Left lobe of liver (tissue), 2 donors: Measurements from ENCODE around the gene BACE2. TPM values are rescaled to one million over a fixed set of nuclear protein-coding genes. Genes with fewer than 3 reads are reported as not detected.
A peak's percentile ranks its signal among the peaks of the same experiment; 100 is the strongest.
"Not testable (repeated sequence)": the region's sequence is repeated elsewhere in the genome, so short reads cannot be mapped to it uniquely, and the experiment has no call there.

ENCODE experiments used
- ATAC-seq: fragments of 200-7000 bp; cut with Tn5 transposase; one replicate; pipeline ENCODE4 v1.9.1; 2020; ENCODE audit warnings: mild to moderate bottlenecking, moderate library complexity
- DNase-seq: peaks from one replicate; pipeline ENCODE4 v3.0.0-alpha.2; 2020; ENCODE audit warnings: low spot score
- total RNA-seq: library from RNA; stranded (reverse); gene quantifications from one replicate; pipeline ENCODE4 v1.2.1, GENCODE V29; 2021
- donor health status: DM: no; HTN: no; CAD: no; lungs with moderate emphysema.
- donor health status: DM: no; HTN: yes; CAD: no.

BACE2 gene
- total RNA-seq, 1 donor from 2014 or later, result 4.1 TPM

DNA sequence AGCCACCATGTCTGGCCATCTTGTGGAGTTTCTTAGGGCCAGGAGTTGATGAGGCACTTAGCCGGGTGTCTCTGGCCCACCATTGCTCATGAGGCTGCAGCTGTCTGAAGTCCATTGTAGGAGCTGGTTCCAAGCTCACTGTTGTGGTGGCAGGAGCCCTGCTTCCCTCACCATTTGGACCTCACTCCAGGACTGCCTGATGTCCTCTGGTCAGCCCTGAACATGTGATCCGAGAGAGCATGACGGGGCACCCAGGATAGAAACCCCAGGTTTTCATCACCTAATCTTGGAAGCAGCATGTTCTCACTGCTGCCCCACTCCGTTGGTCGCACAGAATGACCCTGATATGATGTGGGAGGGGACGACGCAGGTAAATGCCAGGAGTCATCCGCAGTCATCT lies 92.5 kb downstream of the BACE2 start:
- no peak for DNase-seq
- ATAC-seq, result no peak

GRCh38 chr21:41267346-41267745 lies 99.4 kb downstream of the BACE2 start:
- DNase-seq (no peak), ATAC-seq (no peak)

GRCh38 chr21:41269535-41269934 lies 101.6 kb downstream of the BACE2 start:
- no peak for DNase-seq
- ATAC-seq, result no peak

DNA sequence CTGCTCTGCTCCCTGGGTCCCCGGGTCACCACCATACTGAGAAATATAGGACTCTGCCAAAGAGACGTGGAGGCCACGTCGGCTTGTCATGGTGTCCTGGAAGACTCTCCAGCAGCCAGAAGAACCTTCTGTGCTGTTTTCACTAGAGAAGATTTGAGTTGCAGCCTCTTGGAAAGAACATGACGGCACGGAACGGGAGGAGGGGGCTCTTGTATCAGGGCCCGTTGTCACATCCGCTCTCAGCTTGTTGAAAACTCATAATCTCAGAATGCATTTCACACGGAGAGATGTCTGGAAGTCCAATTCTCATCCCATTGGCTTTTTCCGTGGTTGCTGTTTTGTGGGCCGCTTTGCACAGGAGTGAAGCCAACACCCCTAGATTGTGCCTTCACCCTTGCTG lies 109.2 kb downstream of the BACE2 start:
- no peak for ATAC-seq
- DNase-seq, result no peak

DNA sequence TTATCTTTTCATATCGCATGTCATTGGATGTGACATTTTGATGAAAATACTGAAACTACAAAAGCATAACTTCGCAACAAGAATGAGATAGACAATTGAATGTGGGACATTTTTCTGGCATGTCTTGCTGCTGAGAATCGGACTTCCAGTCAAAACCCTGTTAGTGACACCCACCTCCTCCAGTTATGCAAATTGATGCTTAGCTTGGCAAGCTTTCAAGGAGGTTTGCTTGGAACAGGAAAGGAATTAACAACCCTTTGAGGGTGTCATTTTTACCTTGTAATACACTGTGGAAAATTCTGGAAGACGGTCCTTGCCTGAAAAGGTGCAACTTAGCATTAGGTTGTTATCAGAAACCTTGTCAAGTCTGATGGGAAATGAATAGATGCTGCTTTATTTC lies 109.9 kb downstream of the BACE2 start:
- no peak for DNase-seq
- ATAC-seq, result no peak

DNA sequence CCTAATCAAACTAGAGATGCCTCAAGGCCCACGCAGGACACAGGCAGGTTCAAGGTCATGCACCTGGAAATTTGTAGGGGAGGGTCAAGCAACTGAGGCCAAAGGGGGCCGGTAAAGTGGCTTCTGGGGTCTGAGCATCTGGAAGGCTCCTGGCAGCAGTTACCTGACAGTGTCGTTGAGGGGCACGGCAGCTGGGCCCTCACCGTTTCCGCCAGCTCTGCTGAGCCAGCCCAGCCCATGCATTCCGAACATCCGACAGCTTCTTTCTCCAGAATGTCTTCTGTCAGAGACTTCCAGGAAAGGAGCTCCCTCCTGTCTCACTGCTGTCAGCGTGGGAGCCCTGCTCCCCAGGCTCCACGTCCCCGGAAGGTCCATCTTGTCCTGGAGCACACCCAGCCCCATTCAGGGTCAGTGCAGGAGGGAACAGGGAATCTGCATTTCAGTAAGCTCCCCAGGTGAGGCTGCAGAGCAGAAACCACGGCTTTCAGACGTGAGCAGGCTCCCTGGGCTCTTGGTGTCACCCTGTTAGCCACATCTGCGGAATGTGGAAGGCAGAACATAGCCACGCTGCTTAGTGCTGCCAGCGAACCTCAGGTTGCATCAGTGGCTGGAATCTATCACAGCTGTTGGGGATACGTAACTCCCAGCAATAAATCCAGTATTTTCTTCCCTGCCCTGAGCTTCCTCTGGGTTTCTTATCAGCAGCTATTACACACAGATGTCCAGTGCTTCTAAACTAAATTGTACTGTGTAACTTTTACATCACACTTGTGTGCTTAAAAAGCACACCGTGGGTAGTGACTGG lies 112.4 kb downstream of the BACE2 start:
- ATAC-seq (no peak), DNase-seq (no peak)

DNA sequence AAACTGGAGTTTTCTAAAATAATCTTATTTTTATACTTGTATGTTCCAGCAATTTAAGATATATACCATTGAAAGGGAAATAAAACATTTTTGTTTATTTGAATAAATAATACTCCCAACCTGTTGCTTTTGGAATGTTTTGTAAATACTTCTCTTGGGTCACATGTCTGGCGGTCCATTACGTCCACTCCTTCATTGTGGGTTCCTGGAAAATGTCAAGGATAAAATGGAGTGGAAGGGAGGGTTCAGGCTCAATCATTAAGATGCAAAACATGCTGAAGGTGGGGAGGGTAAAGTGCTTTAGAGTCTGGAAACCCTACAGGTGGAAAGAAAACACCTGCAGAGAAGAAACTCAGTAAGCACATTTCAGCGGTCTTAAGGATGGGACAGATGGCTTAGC lies 114.5 kb downstream of the BACE2 start:
- DNase-seq, result no peak
- no peak for ATAC-seq

DNA sequence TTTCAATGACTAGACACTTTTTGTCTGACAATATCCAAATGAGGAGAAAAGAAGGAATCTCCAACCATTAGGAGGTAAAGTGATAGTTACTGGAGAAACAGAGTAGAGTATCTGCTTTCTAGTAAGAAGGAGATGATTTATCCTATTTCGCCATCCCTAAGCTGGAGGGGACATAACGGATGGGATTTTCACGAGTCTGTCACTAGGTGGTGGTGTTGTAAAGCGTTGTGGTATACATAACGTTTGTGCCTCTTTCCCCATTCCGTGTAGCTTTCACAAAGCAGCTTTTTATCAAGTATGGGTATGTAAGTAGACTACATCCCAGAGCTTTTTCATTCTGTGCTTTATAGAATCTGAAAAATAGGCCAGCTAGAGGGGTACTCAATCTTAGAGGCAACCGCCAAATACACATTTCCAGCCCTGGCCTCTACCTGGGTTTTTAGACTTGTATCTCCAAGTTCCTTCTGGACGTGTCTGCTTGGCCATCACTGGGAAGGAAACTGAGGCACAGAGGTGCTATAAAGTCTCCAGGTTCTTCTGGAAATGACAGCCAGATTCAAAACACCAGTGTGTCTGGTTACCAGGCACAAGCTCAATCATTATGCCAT lies 115.4 kb downstream of the BACE2 start:
- peak; percentile 99 for ATAC-seq
- DNase-seq, result no peak

- ATAC-seq (no peak), DNase-seq (no peak)
Measured at GRCh38 chr21:41289431-41289830, 121.5 kb downstream of the BACE2 start.

- no peak for DNase-seq
- ATAC-seq, result no peak
Measured at GRCh38 chr21:41290106-41290799, 122.3 kb downstream of the BACE2 start.

DNA sequence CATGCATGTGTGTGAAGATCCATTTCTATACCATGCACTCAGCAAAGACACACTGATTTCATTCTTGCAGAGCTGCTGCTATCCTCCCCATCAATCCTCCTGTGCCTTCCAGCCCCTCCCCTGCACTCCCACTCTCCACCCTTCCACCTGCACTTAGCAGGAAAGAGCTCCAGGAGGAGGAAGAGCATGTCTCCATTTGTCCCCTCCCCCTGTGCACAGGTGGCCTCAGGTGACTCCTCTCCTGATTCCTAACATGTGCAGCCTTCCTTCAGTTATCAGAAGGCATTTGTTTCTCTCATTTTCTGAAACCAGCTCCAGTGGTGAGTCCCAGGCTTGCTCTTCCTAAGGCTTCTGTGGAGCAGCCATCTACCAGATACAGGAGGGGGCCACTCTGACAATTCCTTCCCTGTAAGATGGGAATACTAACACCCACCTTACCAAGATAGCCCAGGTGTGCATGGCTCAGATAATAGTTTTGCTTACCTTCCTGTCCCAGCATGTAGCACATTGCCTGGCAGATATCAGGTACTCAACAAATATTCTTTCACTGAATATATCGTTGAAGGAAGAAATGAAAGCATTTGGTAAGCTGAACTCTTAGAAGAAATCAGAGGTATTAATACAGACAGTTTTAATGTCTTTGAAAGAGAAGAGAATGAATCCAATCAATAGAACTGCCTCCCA lies 126.7 kb downstream of the BACE2 start:
- DNase-seq (no peak), ATAC-seq (no peak)

DNA sequence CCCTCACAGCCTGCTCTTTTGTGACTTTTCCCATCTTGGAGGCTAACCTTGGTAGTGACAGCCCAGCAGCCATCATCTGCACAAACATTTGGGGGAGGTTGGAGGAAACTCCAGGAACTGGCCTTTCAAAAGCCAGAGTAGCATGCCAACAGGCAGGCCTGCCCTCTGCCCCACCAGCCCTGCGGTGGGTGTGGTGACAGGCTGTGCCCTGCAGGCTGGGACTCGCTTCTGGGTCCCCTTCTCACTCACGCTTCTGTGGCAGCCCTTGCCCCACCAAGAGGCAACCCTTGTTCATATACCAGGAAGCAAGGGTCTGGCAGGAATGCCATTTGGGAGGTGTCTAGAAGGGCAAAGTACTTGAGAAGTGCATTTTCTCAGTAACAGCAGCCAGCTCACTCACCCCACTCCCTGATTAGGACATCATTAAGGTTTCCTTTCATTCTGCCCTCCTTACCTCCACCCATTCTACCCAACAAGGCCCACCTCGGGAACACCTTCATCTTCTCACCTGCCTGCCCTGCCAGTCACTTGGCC lies 127.8 kb downstream of the BACE2 start:
- ATAC-seq (no peak), DNase-seq (no peak)

DNA sequence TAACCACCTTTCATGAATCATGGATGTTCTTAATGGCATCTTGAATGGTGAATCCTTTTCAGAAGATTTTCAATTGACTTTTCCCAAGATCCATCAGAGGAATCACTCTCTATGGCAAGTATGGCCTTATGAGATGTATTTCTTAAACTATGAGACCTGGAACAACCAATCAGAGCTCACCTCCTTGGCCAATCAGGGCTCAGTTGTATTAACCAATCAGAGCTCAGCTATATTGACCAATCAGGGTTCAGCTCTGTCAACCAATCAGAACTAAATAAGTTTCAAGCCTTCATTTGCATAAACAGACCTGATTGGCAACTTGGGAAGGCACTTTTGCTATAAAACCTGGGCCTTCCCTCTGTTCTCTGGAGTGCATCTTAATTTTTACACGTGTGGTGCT lies 135.0 kb downstream of the BACE2 start:
- ATAC-seq (no peak), DNase-seq (no peak)

- ATAC-seq (no peak), DNase-seq (no peak)
Measured at GRCh38 chr21:41304068-41304720, 136.2 kb downstream of the BACE2 start.

DNA sequence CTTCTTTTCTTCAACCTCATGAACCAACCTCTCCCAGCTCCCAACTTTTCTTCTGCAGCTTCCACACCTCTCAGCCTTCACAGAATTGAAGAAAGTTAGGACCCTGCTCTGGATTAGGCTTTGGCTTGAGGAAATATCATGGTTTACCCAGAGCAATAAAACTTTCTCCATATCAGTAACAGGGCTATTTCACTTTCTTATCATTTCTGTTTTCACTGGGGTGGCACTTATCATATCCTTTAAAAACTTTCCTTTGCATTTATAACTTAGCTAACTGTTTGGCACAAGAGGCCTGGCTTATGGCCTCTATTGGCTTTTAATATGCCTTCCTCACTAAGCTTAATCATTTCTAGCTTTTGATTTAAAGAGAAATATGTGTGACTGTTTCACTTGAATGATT lies 139.3 kb downstream of the BACE2 start:
- ATAC-seq (no peak), DNase-seq (no peak)

DNA sequence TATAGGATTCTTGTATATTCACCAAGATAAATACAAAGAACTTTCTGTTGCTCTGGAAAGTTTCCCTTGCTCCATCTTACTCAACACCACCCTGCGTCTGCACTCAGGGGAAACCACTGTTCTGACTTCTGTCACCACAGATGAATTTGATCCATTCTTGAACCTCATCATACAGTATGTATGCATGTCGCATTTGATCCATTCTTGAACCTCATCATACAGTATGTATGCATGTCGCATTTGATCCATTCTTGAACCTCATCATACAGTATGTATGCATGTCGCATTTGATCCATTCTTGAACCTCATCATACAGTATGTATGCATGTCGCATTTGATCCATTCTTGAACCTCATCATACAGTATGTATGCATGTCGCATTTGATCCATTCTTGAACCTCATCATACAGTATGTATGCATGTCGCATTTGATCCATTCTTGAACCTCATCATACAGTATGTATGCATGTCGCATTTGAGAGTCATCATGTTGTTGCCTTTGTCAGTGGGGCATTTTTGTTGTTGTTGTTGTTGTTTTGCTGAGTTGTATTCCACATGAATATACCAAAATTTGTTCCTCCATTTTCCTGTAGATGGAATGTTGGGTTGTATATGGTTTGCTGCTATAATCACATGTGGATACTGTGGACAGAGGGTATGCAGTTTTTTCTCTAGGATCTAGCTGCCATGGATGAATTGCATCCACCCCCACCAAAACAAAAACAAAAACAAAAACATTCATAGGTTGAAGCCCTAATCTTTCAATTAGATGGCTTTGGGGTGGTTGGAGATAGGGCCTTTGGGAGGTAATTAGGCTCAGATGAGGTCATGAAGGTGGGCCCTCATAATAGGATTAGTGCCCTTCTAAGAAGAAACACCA lies 145.6 kb downstream of the BACE2 start:
- DNase-seq, ATAC-seq: not testable (repeated sequence)

- DNase-seq, result no peak
- ATAC-seq, result no peak
Measured at GRCh38 chr21:41315726-41316125, 147.8 kb downstream of the BACE2 start.

DNA sequence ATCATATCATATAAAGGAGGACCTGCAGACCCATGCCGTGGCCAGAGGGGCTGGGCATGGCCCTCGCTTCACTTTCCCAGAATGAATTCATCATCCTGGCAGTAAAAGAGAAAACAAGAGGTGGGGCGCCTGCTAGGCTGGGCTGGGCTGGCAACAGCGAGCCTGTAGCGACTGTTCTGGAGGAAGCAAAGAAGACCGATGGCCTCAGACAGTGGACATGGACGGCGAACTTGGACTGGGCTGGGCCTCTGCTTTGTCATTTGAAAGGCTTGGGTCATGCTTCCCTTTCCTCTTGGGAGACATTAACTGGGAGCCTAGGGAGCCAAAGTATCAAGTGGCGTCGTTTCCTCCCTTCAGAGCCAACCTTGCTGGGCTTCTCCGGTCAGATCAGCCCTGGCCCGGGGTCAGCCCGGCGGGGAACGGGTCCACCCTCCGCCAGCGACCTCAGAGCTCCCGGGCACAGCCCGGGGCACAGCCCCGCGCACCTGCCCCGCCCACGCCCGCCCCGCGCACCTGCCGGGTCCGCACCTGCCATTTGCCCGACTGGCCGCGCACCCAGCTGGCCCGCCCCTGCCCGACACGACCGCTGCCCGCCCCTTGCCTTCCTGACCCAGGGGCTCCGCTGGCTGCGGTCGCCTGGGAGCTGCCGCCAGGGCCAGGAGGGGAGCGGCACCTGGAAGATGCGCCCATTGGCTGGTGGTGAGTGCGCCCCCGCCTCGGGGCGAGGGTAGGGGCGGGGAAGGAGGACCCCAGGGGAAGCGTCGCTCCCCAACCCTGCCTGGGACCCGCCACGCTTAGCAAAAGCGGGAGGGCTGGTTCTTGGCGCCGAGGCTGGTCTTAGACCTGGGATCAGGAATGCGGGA lies 148.5 kb downstream of the BACE2 start, which contains the start of gene FAM3B:
Gene FAM3B (plus strand): TSS at position 602 of the 863 bp plus-strand sequence. CDS start 79 bp downstream, at position 681.
- DNase-seq (no peak), ATAC-seq (peak; percentile 41)

DNA sequence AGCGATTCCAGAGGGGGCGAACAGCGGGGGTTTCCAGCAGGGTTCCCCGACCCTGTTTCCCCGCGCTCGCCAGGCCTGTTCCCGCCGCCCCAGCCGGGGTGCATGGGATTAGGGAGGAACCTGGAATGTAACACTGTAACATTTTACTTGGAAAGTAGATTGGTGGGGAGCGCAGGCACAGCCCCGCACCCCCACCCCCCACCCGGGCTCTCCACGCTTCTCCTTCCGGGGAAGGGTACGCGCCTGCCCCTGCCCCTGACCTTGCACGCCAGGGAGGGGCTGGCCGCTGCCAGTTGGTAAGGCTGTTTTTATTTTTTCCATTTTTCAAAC lies 149.1 kb downstream of the BACE2 start:
- DNase-seq (no peak), ATAC-seq (no peak)
